Stimulated activated naive B cell treated with anti-CD40 and anti-IgM and Interleukin-4, amounts not matched to agents 10 μg/mL and 1 μg/mL and 100 μg/mL, for 72 hours (primary cell): ENCODE data around the gene KCNK17.
A peak's percentile ranks its signal among the peaks of the same experiment; 100 is the strongest.

Source experiments
- ATAC-seq, 2 donors: fragments of 150-1000 bp; cut with Tn5 transposase; replicated peaks; 2 replicates each; pipeline ENCODE4 v1.10.0; 2021; ENCODE audit warnings: moderate library complexity in 1 of 2
- DNase-seq: peaks from one replicate; pipeline ENCODE4 v3.0.0; 2021
- H3K27ac Mint-ChIP-seq: one replicate; pipeline ENCODE4 v1.8.0; 2022; ENCODE audit warnings: mild to moderate bottlenecking, mixed read lengths
- H3K27me3 Mint-ChIP-seq, 2 donors: one replicate each; pipeline ENCODE4 v1.8.0; 2022; ENCODE audit warnings: mixed read lengths in 2 of 2
- H3K36me3 Mint-ChIP-seq, 2 donors: one replicate each; pipeline ENCODE4 v1.8.0; 2022; ENCODE audit warnings: mixed read lengths in 2 of 2, mild to moderate bottlenecking in 1 of 2
- H3K4me1 Mint-ChIP-seq, 2 donors: one replicate each; pipeline ENCODE4 v1.8.0; 2022; ENCODE audit warnings: mixed read lengths in 2 of 2, mild to moderate bottlenecking in 1 of 2
- H3K4me3 Mint-ChIP-seq, 2 donors: one replicate each; pipeline ENCODE4 v1.8.0; 2022; ENCODE audit warnings: mild to moderate bottlenecking in 2 of 2, mixed read lengths in 2 of 2, moderate library complexity in 1 of 2
- H3K9me3 Mint-ChIP-seq, 2 donors: one replicate each; pipeline ENCODE4 v1.8.0; 2022; ENCODE audit warnings: mixed read lengths in 2 of 2, mild to moderate bottlenecking in 1 of 2

KCNK17 gene

GRCh38 chr6:39343396-39343870 is 29.2 kb upstream of the KCNK17 start:
- H3K9me3 Mint-ChIP-seq = peaks cover 2 to 4% of the 10 kb centered on the region in 2 donors
- peaks cover 0 to 5% of the 10 kb centered on the region in 2 donors for H3K27me3 Mint-ChIP-seq
- H3K4me3 Mint-ChIP-seq = peak overlapping the region; percentile 22 to 33
- ATAC-seq = peak; percentile 15 to 26
- no peak for DNase-seq
- peaks cover 10 to 37% of the 10 kb centered on the region in 2 donors for H3K4me1 Mint-ChIP-seq
- peaks cover 0 to 10% of the 10 kb centered on the region in 2 donors for H3K36me3 Mint-ChIP-seq
- H3K27ac Mint-ChIP-seq = peak overlapping the region; percentile 94

DNA sequence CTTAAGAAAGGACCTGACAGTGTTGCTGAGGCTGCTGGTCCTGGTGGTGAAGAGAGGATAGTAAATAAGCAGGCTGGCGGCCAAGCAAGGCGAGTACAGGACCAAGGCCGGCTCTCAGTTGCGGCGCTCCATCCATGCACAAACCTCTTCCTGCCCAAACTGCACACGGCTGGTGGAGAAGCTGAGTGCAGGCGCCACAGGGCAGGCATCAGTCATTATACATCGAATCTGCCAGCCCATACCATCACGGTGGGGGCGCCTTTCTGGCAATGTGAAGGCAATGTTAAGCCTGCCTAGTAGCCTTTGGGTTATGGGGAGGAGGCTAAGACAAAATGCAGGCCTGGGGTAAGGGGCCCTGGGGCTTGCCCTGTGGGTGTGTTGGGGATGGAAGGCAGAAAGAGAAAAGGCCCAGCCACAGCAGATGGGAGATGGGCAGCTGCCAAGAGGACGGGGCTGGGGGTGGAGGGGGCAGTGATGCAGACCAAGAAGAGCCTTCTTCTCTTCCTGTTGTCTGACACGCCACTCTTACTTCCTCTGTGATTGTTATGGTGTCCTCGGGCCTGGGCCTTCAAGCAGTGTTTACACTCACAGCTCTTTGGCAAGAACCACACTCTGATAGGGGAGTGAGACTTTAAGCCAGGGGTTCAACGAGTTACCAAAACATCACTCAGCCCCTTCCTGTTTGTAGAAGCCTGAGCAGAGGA is 28.6 kb upstream of the KCNK17 start:
- H3K4me1 Mint-ChIP-seq = peaks cover 13 to 39% of the 10 kb centered on the region in 2 donors
- peak overlapping the region; percentile 94 for H3K27ac Mint-ChIP-seq
- peaks cover 0 to 3% of the 10 kb centered on the region in 2 donors for H3K27me3 Mint-ChIP-seq
- peak; percentile 34 for DNase-seq
- H3K36me3 Mint-ChIP-seq = peaks cover 0 to 10% of the 10 kb centered on the region in 2 donors
- H3K9me3 Mint-ChIP-seq = peaks cover 2 to 4% of the 10 kb centered on the region in 2 donors
- H3K4me3 Mint-ChIP-seq = peak overlapping the region; percentile 22 to 33
- peak; percentile 79 to 83 for ATAC-seq

GRCh38 chr6:39341937-39342336 is 27.7 kb upstream of the KCNK17 start:
- ATAC-seq = no peak
- no peak overlapping the region for H3K27ac Mint-ChIP-seq

GRCh38 chr6:39341352-39341751 is 27.1 kb upstream of the KCNK17 start:
- H3K4me3 Mint-ChIP-seq = no peak overlapping the region
- peak in 1 of 2 donors; percentile 8 for ATAC-seq
- H3K27ac Mint-ChIP-seq = no peak overlapping the region
- H3K36me3 Mint-ChIP-seq = peaks cover 0 to 10% of the 10 kb centered on the region in 2 donors
- peaks cover 23 to 48% of the 10 kb centered on the region in 2 donors for H3K4me1 Mint-ChIP-seq
- no peak for DNase-seq
- peaks cover 2 to 4% of the 10 kb centered on the region in 2 donors for H3K9me3 Mint-ChIP-seq
- peaks cover 0 to 15% of the 10 kb centered on the region in 2 donors for H3K27me3 Mint-ChIP-seq

More at GRCh38 chr6:39341937-39342336, 27.7 kb upstream of the KCNK17 start:
- Mint-ChIP-seq H3K27me3 (peaks cover 0 to 9% of the 10 kb centered on the region in 2 donors), H3K4me1 (peaks cover 18 to 43% of the 10 kb centered on the region in 2 donors), H3K4me3 (no peak overlapping the region), H3K9me3 (peaks cover 2 to 4% of the 10 kb centered on the region in 2 donors), H3K36me3 (peaks cover 0 to 10% of the 10 kb centered on the region in 2 donors)
- no peak for DNase-seq

DNA sequence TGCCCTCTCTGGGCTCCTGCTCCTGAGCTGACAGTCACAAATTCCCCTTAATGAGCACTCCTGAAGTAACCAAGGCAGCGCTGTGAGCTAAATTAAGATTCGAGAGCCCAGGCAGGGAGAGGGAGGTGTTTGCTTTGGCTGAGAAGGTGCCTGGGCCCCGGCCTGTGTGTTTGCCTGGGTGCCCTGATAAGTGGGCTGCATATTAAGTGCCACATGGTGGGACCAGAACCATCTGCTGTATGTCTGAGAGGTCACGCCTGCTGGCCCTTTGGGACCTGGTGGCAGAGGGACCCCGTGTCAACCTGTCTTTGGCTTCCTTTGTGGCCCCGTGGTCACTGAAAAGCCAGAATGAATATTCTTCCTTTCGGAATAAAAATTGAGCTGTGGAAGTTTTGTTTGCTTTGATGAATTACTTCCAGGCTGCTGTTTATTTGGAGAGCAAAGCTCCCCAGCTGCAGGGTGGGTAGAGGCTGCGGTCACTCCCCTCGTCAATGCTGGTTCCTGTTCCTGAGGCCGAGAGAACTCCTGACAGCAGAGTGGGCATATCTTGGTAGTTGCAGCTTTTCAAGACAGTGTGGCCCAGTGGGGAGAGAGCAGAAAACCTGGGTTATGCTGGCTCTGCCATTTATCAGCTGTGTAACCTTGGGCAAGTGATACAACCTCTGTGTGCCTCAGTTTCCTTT is 25.8 kb upstream of the KCNK17 start:
- Mint-ChIP-seq H3K9me3 (peaks cover 2 to 4% of the 10 kb centered on the region in 2 donors), H3K36me3 (peaks cover 0 to 10% of the 10 kb centered on the region in 2 donors), H3K27me3 (peaks cover 0 to 15% of the 10 kb centered on the region in 2 donors), H3K27ac (no peak overlapping the region), H3K4me1 (peaks cover 31 to 55% of the 10 kb centered on the region in 2 donors), H3K4me3 (no peak overlapping the region)
- DNase-seq (no peak), ATAC-seq (peak; percentile 6 to 13)

DNA sequence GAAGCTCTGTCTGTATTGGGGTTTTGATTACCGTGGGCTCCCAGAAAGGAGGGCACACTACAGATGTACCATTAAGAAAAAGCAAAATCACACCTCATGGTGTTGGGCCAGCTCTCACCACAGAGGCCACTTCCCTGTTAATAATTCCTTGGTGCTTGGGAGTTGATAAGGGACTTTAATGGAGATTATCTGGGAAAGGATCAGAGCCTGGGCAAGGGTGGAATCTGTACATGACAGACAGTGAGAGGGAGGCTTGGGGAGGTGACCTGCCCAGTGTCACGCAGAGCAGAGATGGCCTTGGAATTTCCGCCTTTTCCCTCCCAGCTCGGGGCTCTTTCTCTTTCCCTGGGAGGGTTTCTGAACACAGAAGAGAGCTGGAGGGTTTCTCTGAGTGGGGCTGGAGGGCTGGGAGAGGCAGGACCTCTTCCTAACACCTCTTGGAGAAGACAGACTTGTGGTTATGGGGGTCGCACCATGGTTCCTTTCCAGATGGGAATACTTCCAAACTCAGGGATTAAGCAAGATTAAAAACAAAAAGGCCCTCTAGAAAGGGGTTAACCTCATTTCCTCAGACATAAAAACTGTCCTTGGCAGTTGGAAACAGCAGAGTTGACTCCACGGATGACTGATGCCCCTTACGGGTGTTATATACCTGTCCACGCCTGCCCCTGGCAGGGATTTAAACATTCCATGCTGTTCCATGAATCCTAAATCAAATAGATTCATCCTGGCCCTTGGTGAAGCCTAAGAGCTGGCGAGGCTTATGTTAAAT is 25.1 kb upstream of the KCNK17 start:
- Mint-ChIP-seq H3K36me3 (peaks cover 0 to 3% of the 10 kb centered on the region in 2 donors), H3K4me1 (peaks cover 31 to 51% of the 10 kb centered on the region in 2 donors), H3K27ac (no peak overlapping the region), H3K4me3 (no peak overlapping the region), H3K27me3 (peaks cover 0 to 15% of the 10 kb centered on the region in 2 donors), H3K9me3 (no peaks in the 10 kb centered on the region)
- ATAC-seq = no peak
- no peak for DNase-seq

- H3K27ac Mint-ChIP-seq = no peak overlapping the region
- no peak overlapping the region for H3K4me3 Mint-ChIP-seq
These were observed 24.2 kb upstream of the KCNK17 start for GRCh38 chr6:39338397-39338796.

DNA sequence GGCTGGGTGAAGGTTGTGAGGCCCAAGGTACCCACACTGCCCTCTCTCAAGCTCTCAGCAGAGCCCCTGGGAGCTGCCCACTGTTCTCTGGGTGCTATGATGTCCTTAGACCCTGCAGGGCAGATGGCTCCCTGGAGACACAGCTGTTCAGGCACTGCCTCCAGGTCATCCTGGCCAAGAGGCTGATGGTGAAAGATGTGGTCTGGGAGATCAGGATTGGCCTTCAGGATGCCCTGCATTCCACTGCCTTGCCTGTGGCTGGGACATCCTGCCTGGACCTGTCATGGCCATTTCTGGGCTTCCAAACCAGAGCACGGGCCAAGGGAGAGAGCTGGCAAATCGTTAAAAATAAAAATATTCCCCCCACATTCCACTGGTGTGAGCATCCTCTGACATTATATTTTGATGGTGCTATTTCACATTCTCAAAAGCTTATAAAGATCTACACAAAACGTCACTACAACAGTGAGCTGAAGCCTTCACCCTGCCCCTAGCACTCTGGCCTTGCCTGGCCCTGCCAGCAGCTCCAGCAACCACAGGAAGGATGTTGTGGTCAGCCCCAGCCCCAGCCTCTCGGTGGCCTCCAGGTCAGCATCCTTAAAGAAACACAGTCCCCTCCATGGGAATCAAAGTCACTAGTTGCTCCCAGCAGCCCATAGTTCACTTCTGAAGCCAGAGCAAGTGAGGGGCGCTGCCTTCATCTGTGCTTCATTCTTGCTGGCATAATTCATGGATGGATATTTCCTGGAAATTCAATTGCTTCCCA is 21.7 kb upstream of the KCNK17 start:
- Mint-ChIP-seq H3K36me3 (no peaks in the 10 kb centered on the region), H3K4me1 (peaks cover 36 to 39% of the 10 kb centered on the region in 2 donors), H3K4me3 (no peak overlapping the region), H3K9me3 (no peaks in the 10 kb centered on the region), H3K27me3 (peaks cover 6 to 25% of the 10 kb centered on the region in 2 donors), H3K27ac (no peak overlapping the region)
- ATAC-seq (peak; percentile 48 to 54), DNase-seq (no peak)

More at GRCh38 chr6:39338397-39338796, 24.2 kb upstream of the KCNK17 start:
- DNase-seq (no peak), ATAC-seq (no peak)
- H3K36me3 Mint-ChIP-seq = no peaks in the 10 kb centered on the region
- peaks cover 31 to 45% of the 10 kb centered on the region in 2 donors for H3K4me1 Mint-ChIP-seq
- peaks cover 0 to 15% of the 10 kb centered on the region in 2 donors for H3K27me3 Mint-ChIP-seq
- H3K9me3 Mint-ChIP-seq = no peaks in the 10 kb centered on the region

DNA sequence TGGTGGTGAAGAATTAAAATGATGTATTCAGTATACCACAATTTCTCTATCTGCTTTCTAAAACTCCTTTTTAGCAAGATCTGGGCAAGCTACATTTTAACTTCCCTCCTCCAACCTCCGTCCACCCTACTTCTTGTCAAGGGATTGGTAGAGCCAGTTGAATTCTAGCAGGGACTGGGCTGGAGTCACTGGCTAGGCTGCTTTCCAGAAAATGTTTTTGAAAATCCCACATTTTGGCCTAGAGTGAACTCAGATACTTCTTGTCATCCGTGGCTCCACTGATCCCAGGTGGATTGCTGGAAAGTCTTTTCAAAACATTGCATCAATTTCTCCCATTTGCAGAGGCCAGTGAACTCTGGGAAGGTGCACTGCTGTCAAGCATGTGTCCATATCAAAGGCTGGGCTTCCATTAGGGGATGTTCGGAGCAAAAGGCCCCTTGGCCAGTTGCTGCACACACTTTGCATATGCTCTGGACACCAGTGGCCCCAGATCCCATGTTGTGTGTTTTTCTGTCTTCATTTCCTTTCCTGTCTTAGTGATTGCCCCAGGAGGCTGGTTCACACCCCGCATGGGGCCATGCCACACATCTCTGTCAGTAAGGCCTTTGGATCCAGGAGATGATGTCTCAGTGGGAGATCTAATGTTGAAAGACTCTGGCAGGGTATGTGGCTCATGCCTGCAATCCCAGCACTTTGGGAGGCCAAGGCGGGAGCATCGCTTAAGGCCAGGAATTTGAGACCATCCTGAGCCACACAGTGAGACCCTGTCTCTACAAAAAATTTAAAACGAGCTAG is 19.6 kb upstream of the KCNK17 start:
- no peak for ATAC-seq
- peaks cover 0 to 2% of the 10 kb centered on the region in 2 donors for H3K9me3 Mint-ChIP-seq
- no peak for DNase-seq
- peaks cover 34 to 53% of the 10 kb centered on the region in 2 donors for H3K4me1 Mint-ChIP-seq
- H3K27ac Mint-ChIP-seq = no peak overlapping the region
- H3K4me3 Mint-ChIP-seq = no peak overlapping the region
- H3K36me3 Mint-ChIP-seq = no peaks in the 10 kb centered on the region
- peaks cover 8 to 28% of the 10 kb centered on the region in 2 donors for H3K27me3 Mint-ChIP-seq

GRCh38 chr6:39330476-39330875 is 16.3 kb upstream of the KCNK17 start:
- DNase-seq = no peak
- Mint-ChIP-seq H3K27ac (peak overlapping the region; percentile 90), H3K4me3 (peak overlapping the region in 1 of 2 donors; percentile 59), H3K4me1 (peaks cover 9 to 22% of the 10 kb centered on the region in 2 donors), H3K36me3 (no peaks in the 10 kb centered on the region), H3K9me3 (peaks cover 0 to 2% of the 10 kb centered on the region in 2 donors), H3K27me3 (peaks cover 19 to 27% of the 10 kb centered on the region in 2 donors)
- peak; percentile 28 to 38 for ATAC-seq

DNA sequence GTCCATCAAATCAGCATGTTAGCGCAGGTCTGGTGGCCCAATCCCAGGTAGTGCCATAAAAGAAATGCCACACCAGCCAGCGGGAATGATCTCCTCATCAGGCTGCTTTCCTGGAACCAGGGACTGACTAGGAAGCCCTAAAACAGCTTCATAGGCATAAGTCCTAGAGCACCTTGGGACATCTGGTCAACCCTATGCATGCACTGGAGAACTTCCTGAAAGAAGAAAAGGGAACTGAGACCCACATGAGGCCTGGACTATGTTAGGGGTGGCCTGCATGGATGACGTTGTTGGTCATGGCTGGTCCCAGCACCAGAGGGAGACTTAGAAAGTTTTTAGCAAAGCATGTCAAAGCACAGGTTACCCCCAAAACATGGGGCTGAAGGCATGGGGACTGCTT is 15.8 kb upstream of the KCNK17 start:
- H3K27ac Mint-ChIP-seq = peak overlapping the region; percentile 90
- no peaks in the 10 kb centered on the region for H3K36me3 Mint-ChIP-seq
- H3K4me1 Mint-ChIP-seq = peaks cover 11 to 22% of the 10 kb centered on the region in 2 donors
- DNase-seq (peak; percentile 50), ATAC-seq (peak; percentile 98 to 99)
- H3K4me3 Mint-ChIP-seq = peak overlapping the region in 1 of 2 donors; percentile 59
- H3K27me3 Mint-ChIP-seq = peaks cover 19 to 31% of the 10 kb centered on the region in 2 donors
- H3K9me3 Mint-ChIP-seq = peaks cover 0 to 2% of the 10 kb centered on the region in 2 donors

DNA sequence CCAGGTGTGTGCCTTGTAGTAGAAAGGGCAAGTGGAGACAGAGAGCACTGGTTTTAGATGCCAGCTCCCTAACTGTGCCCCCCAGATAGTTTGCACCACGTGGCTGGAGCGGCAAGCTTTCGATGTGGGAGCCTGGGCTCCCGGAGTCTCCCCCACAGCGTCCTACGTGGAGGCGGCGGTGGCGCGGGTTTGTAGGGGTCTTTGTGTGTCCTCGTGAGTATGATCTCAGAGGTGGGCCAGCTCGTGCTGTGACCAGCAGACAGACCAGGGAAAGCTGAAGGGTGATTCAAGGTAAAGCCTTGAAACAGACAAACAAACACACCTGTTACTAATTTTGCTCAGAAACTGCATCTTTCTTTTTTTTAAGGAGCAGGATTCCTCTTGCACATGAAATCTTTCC is 13.8 kb upstream of the KCNK17 start:
- H3K27me3 Mint-ChIP-seq = peaks cover 19 to 31% of the 10 kb centered on the region in 2 donors
- H3K4me3 Mint-ChIP-seq = no peak overlapping the region
- ATAC-seq = no peak

More for the DNA sequence above, 13.8 kb upstream of the KCNK17 start:
- peaks cover 11 to 22% of the 10 kb centered on the region in 2 donors for H3K4me1 Mint-ChIP-seq
- no peak for DNase-seq
- no peaks in the 10 kb centered on the region for H3K36me3 Mint-ChIP-seq
- no peak overlapping the region for H3K27ac Mint-ChIP-seq
- peaks cover 0 to 2% of the 10 kb centered on the region in 2 donors for H3K9me3 Mint-ChIP-seq
